Mesenteric fat pad (tissue), 1 donor: Measurements from ENCODE around the gene NMB. TPM values are rescaled to one million over a fixed set of nuclear protein-coding genes. Genes with fewer than 3 reads are reported as not detected.
A peak's percentile ranks its signal among the peaks of the same experiment; 100 is the strongest.
"Not testable (repeated sequence)": the region's sequence is repeated elsewhere in the genome, so short reads cannot be mapped to it uniquely, and the experiment has no call there.

Source experiments
- DNase-seq: peaks from one replicate; pipeline ENCODE4 v3.0.0-alpha.2; 2020; ENCODE audit warnings: low spot score
- long read RNA-seq: library from polyadenylated mRNA; unstranded; transcript quantifications from one replicate; pipeline ENCODE4 v2.0.0, GENCODE V29; 2020
- total RNA-seq: library from RNA; stranded (reverse); fragmentation: NEBNext Ultra II Directional; extraction: Animal tissue kit (Norgen Biotek cat#: 25700); gene quantifications from one replicate; pipeline ENCODE4 v1.2.1, GENCODE V29; 2021
- donor health status: DM: yes; HTN: yes; CAD: no.

The NMB gene, protein sequence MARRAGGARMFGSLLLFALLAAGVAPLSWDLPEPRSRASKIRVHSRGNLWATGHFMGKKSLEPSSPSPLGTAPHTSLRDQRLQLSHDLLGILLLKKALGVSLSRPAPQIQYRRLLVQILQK
- 67.0 TPM for total RNA-seq
- long read RNA-seq, transcript NMB-201 (3 exons, 1,007 nt) = major isoform, 6 of 13 reads
- long read RNA-seq, partial matches to known transcripts = 1 of 13 reads
- long read RNA-seq, other reads (novel, unspliced or antisense) = 3 of 13 reads

DNA sequence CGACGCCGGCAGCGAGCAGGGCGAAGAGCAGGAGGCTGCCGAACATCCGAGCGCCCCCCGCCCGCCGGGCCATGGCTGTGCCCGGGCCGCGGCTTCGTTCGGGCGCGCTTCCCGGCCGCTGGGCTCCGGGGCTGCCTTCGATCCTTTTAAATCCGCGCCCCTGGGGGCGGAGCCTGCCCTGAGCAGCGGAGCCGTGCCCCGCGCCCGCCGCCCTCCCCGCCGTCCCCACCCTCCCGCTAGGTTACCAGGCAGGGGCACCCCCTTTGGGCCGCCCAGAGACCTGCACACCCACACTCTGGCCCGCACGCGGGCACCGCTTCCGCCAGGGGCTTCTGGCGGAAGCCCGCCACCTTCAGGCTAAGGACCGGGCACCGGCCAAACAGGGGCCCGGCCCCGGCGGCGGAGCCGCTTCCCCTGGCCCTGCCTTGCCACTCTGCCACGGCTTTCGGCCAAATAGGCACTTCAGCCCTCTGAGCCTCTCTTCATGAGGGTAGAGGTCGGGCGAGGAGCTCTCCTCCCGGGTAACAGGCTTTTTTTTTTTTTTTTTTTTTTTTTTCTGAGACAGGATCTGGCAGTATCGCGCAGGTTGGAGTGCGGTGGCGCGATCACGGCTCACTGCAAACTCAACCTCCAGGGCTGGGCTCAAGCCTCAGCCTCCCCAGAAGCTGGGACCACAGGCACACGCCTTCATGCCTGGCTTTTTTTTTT is at the start of gene NMB:
TSS of gene NMB (minus strand) at position 120 of the 708 bp plus-strand sequence. CDS start at position 73, 47 bp downstream.
- peak; percentile 94 for DNase-seq

DNA sequence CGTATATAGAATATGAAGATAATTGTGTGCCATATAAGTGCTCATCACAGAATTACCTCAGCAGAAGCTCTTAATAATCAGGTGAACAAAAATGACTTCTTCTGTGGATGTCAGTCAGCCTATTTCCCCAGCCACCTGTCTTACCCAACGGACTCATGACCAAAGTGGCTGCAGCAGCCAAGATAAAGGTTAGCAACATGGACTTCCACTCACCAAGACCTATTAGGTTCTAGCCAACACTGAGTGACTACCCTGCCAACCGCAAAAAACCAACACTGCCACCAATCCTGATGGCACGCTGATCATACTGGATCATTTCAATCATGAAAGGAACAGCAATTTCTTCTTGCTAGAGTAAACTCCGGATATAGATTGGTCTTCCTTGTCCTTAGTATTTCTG is 45.8 kb upstream of the NMB start:
- DNase-seq = no peak

DNA sequence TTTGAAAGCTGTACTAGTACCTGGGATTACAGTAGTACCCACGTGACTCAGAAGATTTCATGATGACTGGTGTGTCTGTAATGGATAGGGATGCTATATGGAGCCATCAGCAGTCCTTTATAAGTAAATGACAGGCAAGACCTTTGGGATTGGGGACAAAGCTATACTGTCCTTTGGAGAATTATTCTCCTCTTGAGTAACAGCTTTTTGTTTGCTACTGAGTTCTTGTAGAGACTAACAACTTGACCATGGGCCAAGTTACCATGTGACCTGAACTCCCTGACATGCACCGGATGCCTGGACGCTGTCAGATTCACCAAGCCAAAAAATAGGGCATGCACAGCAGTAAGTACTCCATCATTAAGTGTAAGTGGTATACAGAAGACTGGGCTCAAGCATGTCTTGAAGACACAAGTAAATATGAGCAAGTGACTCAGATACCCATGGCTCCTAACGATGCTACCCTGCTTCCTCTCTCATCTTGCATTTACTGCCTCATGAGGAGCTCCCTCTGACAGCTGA is 45.0 kb upstream of the NMB start:
- DNase-seq = no peak

DNA sequence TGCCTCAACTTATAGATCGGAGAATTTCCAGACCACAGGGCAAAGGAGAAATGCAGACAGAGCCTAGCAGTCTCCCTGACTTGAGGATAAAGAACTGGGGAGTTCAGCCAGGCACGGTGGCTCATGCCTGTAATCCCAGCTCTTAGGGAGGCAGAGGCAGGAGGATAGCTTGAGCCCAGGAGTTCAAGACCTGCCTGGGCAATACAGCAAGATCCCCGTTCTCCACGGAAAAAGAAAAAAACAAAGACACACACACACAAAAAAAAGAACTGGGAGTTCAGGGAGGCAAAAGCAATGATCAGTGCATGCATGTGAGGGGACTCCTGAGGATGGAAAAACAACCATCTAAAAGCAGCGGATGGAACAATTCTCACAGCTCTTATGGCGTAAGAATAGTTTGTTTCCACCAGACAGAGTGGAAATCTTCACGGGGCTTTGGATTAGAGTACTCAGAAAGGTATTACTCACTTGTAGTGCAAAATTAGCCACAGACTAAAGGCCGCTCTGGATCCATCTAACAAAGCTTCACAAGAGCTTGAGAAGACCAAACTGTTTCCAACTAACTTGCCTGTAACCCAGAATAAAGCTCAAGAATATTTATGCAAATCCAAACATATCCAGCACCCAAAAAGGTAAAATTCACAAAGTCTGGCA is 41.7 kb upstream of the NMB start:
- no peak for DNase-seq

DNA sequence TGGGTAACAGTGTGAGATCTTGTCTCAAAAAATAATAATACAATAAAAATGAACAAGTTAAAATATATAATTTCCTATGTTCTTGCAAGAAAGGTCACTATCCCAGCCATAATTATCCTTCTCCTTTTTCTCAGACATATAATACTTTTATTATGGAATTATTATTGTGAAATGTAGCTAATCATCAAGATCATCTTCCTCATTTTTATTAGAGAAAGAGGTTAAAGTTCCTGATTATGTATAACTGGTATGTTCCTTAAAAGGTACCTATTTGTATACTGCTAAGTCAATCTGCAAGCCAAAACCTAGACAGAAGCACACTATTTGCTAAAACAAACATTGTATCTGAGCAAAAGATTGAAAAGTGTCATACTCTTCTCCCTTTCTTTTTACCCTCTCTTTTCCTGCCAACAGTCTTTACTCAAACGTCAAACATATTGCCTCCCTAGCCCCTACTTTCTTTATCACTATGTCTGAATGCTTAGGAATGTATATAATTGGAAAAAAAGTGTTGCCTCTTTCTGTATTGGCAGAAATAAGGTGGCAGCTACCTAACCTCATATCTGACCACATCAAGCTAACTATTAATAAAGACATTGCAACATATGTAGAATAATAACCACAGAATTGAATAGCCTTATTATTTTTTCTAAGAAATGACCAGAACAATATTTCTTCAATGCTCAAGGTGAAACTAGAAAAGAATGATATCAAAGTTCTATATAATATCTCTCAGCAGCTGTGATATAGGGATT is 39.4 kb upstream of the NMB start:
- DNase-seq = no peak

DNA sequence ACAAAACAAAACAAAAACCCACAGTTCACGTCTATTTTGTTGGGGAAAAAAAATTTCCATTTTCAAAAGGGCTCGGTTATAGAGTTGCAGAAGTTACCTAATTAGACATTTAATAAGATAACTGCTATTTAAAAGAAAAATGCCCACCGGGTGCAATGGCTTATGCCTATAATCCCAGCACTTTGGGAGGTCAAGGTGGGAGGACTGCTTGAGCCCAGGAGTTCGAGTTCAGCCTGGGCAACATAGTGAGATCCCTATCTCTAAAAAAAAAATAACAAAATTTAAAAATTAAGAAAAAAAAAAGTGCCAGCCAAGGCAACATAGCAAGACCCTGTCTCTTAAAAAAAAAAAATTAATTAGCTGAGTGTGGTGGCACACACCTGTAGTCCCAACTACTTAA is 38.8 kb upstream of the NMB start:
- DNase-seq = no peak

DNA sequence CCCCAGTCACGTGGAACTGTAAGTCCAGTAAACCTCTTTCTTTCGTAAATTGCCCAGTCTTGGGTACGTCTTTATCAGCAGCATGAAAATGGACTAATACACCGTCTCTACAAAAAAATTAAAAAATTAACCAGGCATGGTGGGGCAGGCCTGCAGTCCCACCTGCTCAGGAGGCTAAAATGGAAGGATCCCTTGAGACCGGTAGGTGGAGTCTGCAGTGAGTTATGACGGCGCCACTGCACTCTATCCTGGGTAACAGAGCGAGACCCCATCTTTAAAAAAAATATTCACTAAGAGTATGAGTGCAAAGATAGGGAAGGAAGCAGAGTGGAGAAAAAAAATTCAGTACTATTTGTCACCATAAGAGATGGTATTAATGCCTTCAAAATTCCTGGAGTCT is 32.3 kb upstream of the NMB start:
- DNase-seq = no peak

DNA sequence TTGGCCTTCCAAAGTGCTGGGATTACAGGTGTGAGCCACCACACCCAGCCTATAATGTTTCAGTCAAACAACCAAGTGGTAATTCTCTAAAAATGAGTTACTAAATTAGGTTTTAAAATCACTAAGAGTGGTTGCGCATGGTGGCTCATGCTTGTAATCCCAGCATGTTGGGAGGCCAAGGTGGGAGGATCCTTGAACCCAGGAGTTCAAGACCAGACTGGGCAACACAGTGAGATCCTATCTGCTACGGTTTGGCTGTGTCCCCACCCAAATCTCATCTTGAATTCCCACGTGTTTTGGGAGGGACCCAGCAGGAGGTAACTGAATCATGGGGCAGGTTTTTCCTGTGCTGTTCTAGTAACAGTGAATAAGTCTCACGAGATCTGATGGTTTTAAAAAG is 31.9 kb upstream of the NMB start:
- DNase-seq = no peak

DNA sequence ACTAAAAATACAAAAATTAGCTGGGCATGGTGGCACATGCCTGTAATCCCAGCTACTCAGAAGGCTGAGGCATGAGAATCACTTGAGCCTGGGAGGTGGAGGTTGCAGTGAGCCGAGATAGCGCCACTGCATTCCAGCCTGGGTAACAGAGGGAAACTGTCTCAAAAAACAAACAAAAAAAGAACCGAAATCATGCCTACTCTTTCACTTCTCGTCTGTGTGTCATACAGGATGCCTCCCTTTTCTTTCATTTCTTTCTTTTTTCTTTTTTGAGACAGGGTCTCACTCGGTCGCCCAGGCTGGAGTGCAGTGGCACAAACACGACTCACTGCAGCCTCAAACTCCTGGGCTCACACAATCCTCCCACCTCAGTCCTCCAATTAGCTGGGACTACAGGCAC is 28.4 kb upstream of the NMB start:
- DNase-seq = not testable (repeated sequence)

DNA sequence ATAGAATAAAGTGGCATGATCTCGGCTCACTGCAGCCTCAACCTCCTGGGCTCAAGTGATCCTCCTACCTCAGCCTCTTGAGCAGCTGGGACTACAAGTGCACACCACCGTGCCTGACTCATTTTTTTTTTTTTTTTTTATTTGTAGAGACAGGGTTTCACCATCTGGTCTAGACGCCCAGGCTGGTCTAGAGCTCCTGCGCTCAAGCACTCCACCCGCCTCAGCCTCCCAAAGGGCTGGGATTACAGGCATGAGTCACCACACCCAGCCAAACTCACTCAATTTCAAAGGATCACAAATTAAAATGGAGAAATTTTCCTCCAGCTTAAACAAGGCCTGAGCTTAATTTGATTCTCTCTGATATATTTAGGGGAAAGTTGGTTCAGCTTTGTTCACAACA is 27.3 kb upstream of the NMB start:
- no peak for DNase-seq

DNA sequence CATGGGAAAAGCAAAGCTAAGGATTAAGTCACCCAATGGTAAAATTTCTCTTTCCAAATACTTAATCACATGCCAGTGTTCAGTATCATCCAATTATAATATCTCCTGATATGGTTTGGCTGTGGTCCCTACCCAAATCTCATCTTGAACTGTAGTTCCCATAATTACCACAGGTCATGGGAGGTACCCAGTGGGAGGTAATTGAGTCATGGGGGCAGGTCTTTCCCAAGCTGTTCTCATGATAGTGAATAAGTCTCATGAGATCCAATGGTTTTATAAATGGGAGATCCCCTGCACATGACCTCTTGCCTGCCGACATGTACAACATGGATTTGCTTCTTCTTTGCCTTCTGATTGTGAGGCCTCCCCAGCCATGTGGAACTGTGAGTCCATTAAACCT is 26.1 kb upstream of the NMB start:
- DNase-seq = no peak

DNA sequence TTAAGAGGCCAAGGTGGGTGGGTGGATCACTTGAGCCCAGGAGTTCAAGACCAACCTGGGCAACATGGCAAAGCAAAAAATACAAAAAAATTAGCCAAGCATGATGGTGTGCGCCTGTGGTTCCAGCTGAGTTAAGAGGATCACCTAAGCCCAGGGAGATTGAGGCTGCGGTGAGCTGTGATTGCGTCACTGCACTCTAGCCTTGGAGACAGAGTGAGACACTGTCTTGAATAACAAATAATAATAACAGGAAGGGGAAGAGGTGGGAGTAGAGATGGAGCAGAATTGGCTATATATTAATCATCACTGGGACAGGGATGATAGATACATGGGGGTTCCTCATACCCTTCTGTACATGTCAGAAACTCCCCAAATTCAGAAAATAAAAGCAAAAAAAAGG is 23.8 kb upstream of the NMB start:
- no peak for DNase-seq

DNA sequence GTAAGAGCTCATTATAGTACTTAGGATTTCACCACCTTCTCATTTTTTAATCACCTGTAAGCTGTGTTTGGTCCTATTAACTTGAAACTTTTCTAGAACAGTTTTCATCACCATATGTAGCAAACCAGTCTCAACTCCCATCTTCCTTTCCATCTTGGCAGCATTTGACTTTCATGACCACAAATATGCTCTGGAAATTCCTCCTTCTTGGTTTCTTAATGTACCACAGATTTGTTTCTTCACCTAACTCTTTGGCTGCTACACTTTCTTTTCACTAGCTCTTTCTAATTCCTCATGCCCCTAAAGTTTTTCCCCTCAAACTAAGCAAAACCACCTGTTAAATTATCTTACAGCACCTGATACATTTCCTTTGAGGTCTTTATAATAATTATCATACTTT is 13.2 kb upstream of the NMB start:
- no peak for DNase-seq

DNA sequence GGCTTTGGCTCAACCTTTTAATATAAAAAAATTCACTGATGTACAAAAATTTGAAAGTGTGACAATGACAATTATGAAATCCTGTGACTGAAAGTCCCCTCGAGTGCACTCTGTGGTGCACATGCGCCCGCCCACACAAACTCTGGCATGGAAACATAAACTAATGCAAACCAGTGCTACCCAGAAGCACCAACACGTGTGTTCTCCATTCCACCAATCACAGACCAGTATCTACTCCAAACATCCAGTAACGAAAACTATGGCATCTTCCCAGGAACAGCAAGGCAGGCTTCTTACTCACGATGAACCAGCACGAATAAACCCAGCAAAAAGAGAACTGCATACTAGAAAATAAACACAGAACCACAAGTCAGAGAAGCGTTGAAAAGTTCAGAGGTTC is 11.7 kb upstream of the NMB start:
- no peak for DNase-seq

DNA sequence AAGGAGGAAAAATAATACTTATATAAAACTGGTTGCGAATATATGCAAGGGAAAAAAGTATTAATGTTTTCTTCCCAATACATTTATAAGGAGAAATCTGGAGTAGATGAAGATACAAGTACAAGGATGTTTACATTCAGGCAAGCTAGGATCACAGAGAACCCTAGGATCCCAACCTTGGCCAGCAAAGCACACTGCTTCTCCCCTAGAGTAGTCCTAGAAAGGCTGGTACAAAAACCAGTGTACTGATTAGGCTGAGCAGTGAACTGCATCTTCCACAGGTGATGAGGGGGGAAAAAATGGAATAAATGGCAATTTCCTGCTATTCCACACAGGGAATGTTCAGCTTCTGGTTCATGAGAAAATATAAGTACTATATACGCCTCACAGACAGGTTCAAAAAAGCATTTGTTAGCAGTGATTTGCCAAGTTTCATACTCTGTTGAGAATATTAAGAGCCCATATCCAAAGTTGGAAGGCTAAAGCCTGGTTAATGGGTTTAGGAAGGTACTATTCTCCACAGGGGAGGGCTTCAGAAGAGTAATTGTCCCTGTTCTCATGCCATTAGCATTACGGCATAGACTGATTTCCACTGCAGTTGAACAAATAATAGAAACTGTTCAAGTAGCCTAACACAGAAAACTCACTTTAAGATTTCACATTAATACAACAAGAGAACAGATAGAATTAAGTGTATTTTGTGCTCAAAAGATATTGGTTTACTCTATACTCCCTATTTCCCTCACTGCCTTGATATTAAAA is 10.4 kb upstream of the NMB start:
- no peak for DNase-seq

DNA sequence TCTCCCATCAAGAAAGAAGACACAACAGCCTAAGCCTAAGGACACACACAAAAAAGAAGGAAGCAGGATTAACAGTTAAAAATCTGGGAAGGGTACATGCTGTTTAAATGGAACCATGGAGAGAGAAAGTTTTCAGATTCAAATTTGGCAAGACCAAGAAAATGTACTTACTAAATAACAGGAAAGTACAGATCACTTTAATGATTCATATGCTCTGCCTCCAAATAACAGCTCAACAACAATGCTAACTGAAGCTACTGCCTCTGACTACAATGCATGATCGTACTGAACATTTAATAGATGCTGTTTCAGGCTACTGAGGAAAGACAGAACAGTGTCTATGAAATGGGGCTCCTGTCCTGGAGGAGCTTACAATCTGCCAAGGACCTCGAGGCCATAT is 8.4 kb upstream of the NMB start:
- DNase-seq = no peak

DNA sequence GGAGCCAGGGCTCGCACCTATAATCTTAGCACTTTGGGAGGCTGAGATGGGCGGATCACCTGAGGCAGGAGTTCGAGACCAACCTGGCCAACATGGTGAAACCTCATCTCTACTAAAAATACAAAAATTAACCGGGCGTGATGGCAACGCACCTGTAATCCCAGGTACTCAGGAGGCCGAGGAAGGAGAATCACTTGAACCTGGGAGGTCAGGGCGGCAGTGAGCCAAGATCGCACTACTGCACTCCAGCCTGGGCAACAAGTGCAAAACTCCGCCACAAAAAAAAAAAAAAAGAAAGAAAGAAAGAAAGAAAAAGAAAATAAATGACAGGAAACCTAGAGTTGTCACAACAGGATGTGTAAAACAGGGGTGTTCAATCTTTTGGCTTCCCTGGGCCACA is 3.0 kb upstream of the NMB start:
- DNase-seq = peak; percentile 35

DNA sequence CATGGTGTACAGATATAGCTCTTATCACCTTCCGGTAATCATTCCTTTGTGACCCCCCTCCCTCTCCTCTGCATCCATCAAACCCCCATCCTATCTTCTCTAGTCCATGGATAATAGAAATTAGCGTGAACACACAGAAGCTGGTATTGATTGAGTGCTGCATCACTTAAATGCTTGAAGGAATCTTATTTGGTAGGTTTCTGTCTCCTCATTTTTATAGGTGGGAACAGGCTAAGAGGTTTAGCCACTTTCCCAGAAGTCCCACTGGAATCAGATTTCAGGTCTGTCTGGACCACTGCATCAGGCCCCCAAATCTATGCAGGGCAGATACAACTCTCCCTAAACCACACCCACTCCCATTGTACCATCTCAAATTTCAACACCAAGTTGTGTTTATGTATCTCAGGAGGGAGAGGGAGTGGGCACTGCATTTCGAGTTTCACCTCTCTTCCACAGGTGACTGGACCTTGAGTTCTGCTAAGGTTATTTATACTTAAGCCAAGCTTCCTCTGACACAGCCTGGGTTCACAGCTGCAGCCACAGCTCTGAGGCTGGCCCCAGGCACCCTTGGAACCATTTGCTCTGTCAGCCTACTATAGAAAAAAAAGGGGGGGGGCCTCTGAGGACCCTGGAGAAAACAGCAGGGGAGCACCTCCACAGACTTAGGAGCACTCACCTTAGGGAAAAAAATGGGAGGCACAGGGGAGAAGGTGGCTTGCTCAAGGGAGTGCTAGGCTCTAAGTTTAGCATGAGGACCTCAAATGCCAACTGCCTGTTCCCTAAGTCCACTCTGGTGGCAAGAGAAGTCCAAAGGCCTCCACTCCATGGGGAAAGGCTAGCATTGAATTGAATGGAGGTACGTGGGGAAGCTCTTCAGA is 2.1 kb upstream of the NMB start:
- DNase-seq = peak; percentile 18

DNA sequence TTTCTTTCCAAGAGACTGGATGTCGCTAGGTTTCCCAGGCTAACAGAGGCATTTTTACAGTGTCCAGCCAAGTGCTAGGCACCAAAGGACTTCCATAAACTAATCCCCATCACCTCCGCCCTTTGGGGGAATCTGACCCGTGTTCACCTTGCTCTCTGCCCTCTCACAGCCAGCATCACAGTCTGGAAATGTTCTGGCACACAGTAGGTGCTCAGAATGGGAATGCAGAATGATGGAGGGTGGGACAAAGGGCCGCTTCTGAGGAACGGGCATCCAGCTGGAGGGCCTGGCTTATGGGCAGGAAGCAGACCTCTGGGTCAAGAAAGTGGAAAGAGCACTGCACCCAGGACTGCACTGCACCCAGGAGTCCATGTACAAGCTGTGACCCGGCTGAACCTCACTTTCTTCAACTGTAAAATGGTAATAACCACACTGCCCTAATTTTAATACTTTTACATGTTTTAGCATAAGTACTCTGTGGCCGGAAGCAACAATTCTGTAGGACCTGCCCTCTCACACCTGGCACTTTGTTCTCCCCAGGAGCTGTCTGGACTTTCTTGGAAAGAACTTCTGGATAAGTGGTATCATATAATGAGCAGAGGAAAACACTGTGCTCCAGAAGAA is 901 bp upstream of the NMB start:
- peak; percentile 30 for DNase-seq

DNA sequence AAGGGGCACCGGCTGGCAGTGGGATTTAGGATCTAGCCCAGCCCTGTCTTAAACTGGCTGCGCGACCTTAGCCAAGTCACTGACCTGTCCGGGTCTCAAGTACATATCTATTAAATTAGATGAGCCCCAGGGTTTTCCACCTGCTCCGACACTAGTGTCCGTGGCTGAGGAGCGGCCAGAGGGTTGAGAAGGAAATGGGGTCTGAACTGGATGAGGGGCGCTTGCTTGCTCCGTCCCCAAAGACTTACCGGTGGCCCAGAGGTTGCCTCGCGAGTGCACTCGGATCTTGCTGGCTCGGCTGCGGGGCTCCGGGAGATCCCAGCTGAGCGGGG is 285 bp downstream of the NMB start:
- DNase-seq = no peak
